GM23338 (cell line): ENCODE data around the gene DENND4A. TPM values are rescaled to one million over a fixed set of nuclear protein-coding genes. Genes with fewer than 3 reads are reported as not detected.

ENCODE experiments used
- ATAC-seq: fragments of 200-7000 bp; cut with Tn5 transposase; 3 replicates; pipeline ENCODE4 v1.9.1; 2020
- DNase-seq: peaks from one replicate; pipeline ENCODE4 v3.0.0-alpha.2; 2015; ENCODE audit warnings: low spot score
- H2AFZ ChIP-seq: fragments of 200-600 bp; sonication (generic); 2 replicates; pipeline ENCODE4 v1.8.0; 2016; ENCODE audit warnings: antibody characterized with exemption, mild to moderate bottlenecking, moderate library complexity
- H3F3A ChIP-seq: fragments of 200-600 bp; sonication (generic); replicated peaks from 2 replicates; pipeline ENCODE4 v1.8.0; 2017; ENCODE audit warnings: antibody characterized with exemption, mixed run types, low read depth
- H3K27ac ChIP-seq: fragments of 200-600 bp; sonication (generic); 2 replicates; pipeline ENCODE4 v1.6.1; 2016; ENCODE audit warnings: low read depth
- H3K27me3 ChIP-seq: fragments of 200-600 bp; sonication (generic); 2 replicates; pipeline ENCODE4 v1.8.0; 2016; ENCODE audit warnings: mild to moderate bottlenecking, mixed run types, moderate library complexity; ENCODE audit not compliant: insufficient read depth
- H3K36me3 ChIP-seq: fragments of 200-600 bp; sonication (generic); 2 replicates; pipeline ENCODE4 v1.8.0; 2016; ENCODE audit warnings: mild to moderate bottlenecking; ENCODE audit not compliant: insufficient read depth
- H3K4me1 ChIP-seq: fragments of 200-600 bp; sonication (generic); 2 replicates; pipeline ENCODE4 v1.8.0; 2016; ENCODE audit warnings: mild to moderate bottlenecking, moderate library complexity; ENCODE audit not compliant: insufficient read depth
- H3K4me2 ChIP-seq: fragments of 200-600 bp; sonication (generic); 2 replicates; pipeline ENCODE4 v1.7.1; 2017; ENCODE audit warnings: mixed run types
- H3K4me3 ChIP-seq: fragments of 200-600 bp; sonication (generic); 2 replicates; pipeline ENCODE4 v1.6.1; 2016; ENCODE audit warnings: mixed run types
- H3K79me2 ChIP-seq: fragments of 200-600 bp; sonication (generic); replicated peaks from 2 replicates; pipeline ENCODE4 v1.8.0; 2017; ENCODE audit warnings: mild to moderate bottlenecking; ENCODE audit not compliant: insufficient read depth
- H3K9me2 ChIP-seq: fragments of 200-600 bp; sonication (generic); 2 replicates; pipeline ENCODE4 v1.8.0; 2017; ENCODE audit not compliant: insufficient read depth
- H4K20me1 ChIP-seq: fragments of 200-600 bp; sonication (generic); replicated peaks from 2 replicates; pipeline ENCODE4 v1.8.0; 2017; ENCODE audit warnings: mild to moderate bottlenecking; ENCODE audit not compliant: insufficient read depth
- H3K27ac Mint-ChIP-seq: 2 replicates; pipeline ENCODE4 v1.8.0; 2020; ENCODE audit warnings: inconsistent platforms, mild to moderate bottlenecking, moderate library complexity, mixed read lengths
- H3K27me3 Mint-ChIP-seq: 3 replicates; pipeline ENCODE4 v1.8.0; 2022; ENCODE audit warnings: low read depth, mild to moderate bottlenecking, moderate library complexity, mixed read lengths, inconsistent platforms; ENCODE audit not compliant: insufficient read depth, poor library complexity
- H3K36me3 Mint-ChIP-seq: 3 replicates; pipeline ENCODE4 v1.8.0; 2021; ENCODE audit warnings: low read depth, mild to moderate bottlenecking, inconsistent platforms, moderate library complexity, mixed read lengths
- H3K4me1 Mint-ChIP-seq: 3 replicates; pipeline ENCODE4 v1.8.0; 2020; ENCODE audit warnings: mild to moderate bottlenecking, inconsistent platforms, mixed read lengths
- H3K4me3 Mint-ChIP-seq: 3 replicates; pipeline ENCODE4 v1.8.0; 2021; ENCODE audit warnings: moderate library complexity, mild to moderate bottlenecking, inconsistent platforms, mixed read lengths
- H3K9me3 Mint-ChIP-seq: 3 replicates; pipeline ENCODE4 v1.8.0; 2020; ENCODE audit warnings: moderate library complexity, mild to moderate bottlenecking, inconsistent platforms, mixed read lengths
- CREB1 ChIP-seq: fragments of 250-450 bp; sonication (Bioruptor Pico); IDR thresholded peaks from 2 replicates; pipeline ENCODE4 v1.5.0; 2020; ENCODE audit warnings: low read depth, mild to moderate bottlenecking, moderate library complexity
- CTCF ChIP-seq, 2 experiments: fragments of 200-600 bp in 1 of 2; sonication (generic) in 1 of 2; conservative IDR thresholded peaks; 2 replicates each; pipeline versions ENCODE4 v1.5.1 to v1.6.1; 2016 to 2017; ENCODE audit warnings: antibody characterized with exemption in 2 of 2, low read depth in 2 of 2, mild to moderate bottlenecking in 2 of 2, moderate library complexity in 1 of 2
- EZH2 ChIP-seq: fragments of 200-600 bp; sonication (generic); IDR thresholded peaks from one replicate; pipeline ENCODE4 v1.8.0; 2017; ENCODE audit warnings: antibody characterized with exemption, mild to moderate bottlenecking, low read depth; ENCODE audit not compliant: unreplicated experiment
- EZH2phosphoT487 ChIP-seq: fragments of 200-600 bp; sonication (generic); IDR thresholded peaks from one replicate; pipeline ENCODE4 v1.8.1; 2018; ENCODE audit warnings: antibody characterized with exemption; ENCODE audit not compliant: unreplicated experiment
- POLR2AphosphoS5 ChIP-seq: IDR thresholded peaks from 2 replicates; pipeline ENCODE4 v1.6.1; 2016; ENCODE audit warnings: antibody characterized with exemption, low read depth
- STAT1 ChIP-seq: IDR thresholded peaks from one replicate; pipeline ENCODE4 v1.6.1; 2016; ENCODE audit warnings: antibody characterized with exemption; ENCODE audit not compliant: unreplicated experiment
- ZNF114 ChIP-seq: fragments of 250-450 bp; sonication (Bioruptor Pico); IDR thresholded peaks from 2 replicates; pipeline ENCODE4 v1.5.0; 2020; ENCODE audit warnings: mild to moderate bottlenecking, moderate library complexity
- ZNF331 ChIP-seq: fragments of 250-450 bp; sonication (Bioruptor Pico); IDR thresholded peaks from 2 replicates; pipeline ENCODE4 v1.5.0; 2020; ENCODE audit warnings: low read depth, mild to moderate bottlenecking, moderate library complexity
- ZNF462 ChIP-seq: fragments of 250-450 bp; sonication (Bioruptor Pico); IDR thresholded peaks from 2 replicates; pipeline ENCODE4 v1.5.0; 2020; ENCODE audit warnings: mild to moderate bottlenecking, moderate library complexity
- polyA plus RNA-seq: library from polyadenylated mRNA; unstranded; fragments of >200 nt; fragmentation: Nextera tagmentation; extraction: Ambion mirVana; gene quantifications from 2 replicates; pipeline ENCODE4 v1.2.1, GENCODE V29; 2016
- total RNA-seq: library from RNA; depleted of rRNA; stranded (reverse); fragments of >200 nt; shearing (Covaris generic); gene quantifications from 2 replicates; pipeline ENCODE4 v1.2.3, GENCODE V29; 2014

Gene DENND4A
- total and polyA plus RNA-seq, 2 experiments from 2014 or later, result 3.4 to 9.0 TPM

GRCh38 chr15:65631503-65631902 is 160.6 kb downstream of the DENND4A start:
- ATAC-seq (no peak), DNase-seq (no peak)
- Histone ChIP-seq H4K20me1 (no peaks in the 10 kb centered on the region; the same call in 1 of the 2 replicates), H3F3A (no peaks in the 10 kb centered on the region), H3K27ac (no peak overlapping the region), H3K4me2 (no peak overlapping the region), H2AFZ (no peak overlapping the region), H3K79me2 (no peaks in the 10 kb centered on the region), H3K9me2 (0 out of 2 replicates have a peak, but pooled peaks cover 2% of the 10 kb centered on the region), H3K27me3 (no peaks in the 10 kb centered on the region), H3K36me3 (no peaks in the 10 kb centered on the region), H3K4me3 (no peak overlapping the region), H3K4me1 (no peaks in the 10 kb centered on the region)
- H3K27me3 Mint-ChIP-seq, result no peaks in the 10 kb centered on the region
- H3K9me3 Mint-ChIP-seq, result no peaks in the 10 kb centered on the region
- no peak overlapping the region for H3K27ac Mint-ChIP-seq
- H3K36me3 Mint-ChIP-seq, result no peaks in the 10 kb centered on the region
- TF ChIP-seq CREB1 (CRISPR knock-in tag) (no peak), STAT1 (no peak), CTCF (conservative IDR thresholded peaks at IDR 0.05; ENCODE audit: low read depth in 2 of 2) (no peak), ZNF462 (CRISPR knock-in tag) (no peak), ZNF331 (CRISPR knock-in tag) (no peak), POLR2AphosphoS5 (no peak), ZNF114 (CRISPR knock-in tag) (no peak), EZH2phosphoT487 (no peak), EZH2 (no peak)
- H3K4me1 Mint-ChIP-seq, result peaks cover 13% of the 10 kb centered on the region; the same call in 2 of the 3 replicates
- no peak overlapping the region for H3K4me3 Mint-ChIP-seq
